HepG2 (cell line): ENCODE measurements around the gene COX4I1. TPM values are rescaled to one million over a fixed set of nuclear protein-coding genes. Genes with fewer than 3 reads are reported as not detected.

Experiments
- ATAC-seq: fragments of 200-7000 bp; cut with Tn5 transposase; 3 replicates; pipeline ENCODE4 v1.9.1; 2020; ENCODE audit warnings: mild to moderate bottlenecking, moderate library complexity
- BruUV-seq: library from RNA; stranded (reverse); fragments of 400-500 nt; replicated peaks from 2 replicates; lab custom pipeline; 2021; lab: Mats Ljungman, UMichigan
- CTCF ChIA-PET: fragments of 300-600 bp; formaldehyde crosslinking; extraction: SDS; loops from one replicate; lab custom pipeline; 2021; ENCODE audit warnings: low total read pairs, inconsistent platforms, low intra/inter-chr PET ratio; lab: Yijun Ruan, JAX
- POLR2A ChIA-PET: fragments of 350-600 bp; sonication (Branson Sonifier 250); formaldehyde crosslinking; loops from one replicate; lab custom pipeline; 2020; ENCODE audit warnings: antibody characterized with exemption, inconsistent platforms; lab: Yijun Ruan, JAX
- DNase-seq: peaks from one replicate; pipeline ENCODE4 v3.0.0-alpha.2; 2015; ENCODE audit warnings: low spot score
- FAIRE-seq: peaks from 3 replicates; lab custom pipeline; 2011; peaks lifted over from hg19 to GRCh38; lab: Jason Lieb, UNC
- H2AFZ ChIP-seq: one replicate; pipeline ENCODE4 v1.6.1; 2011; ENCODE audit warnings: low read length, inconsistent platforms
- H3K27ac ChIP-seq: fragments of 300-600 bp; 3 replicates; pipeline ENCODE4 v1.8.0; 2011; ENCODE audit warnings: mixed run types, mild to moderate bottlenecking, mixed read lengths, low read length, inconsistent platforms; ENCODE audit not compliant: insufficient read depth; ENCODE audit errors: extremely low read length
- H3K27me3 ChIP-seq, 2 experiments: fragments of 200-600 bp in 1 of 2; 2 replicates in 1 of 2; 3 replicates in 1 of 2; pipeline versions ENCODE4 v1.6.0 to v1.8.0; 2011; ENCODE audit warnings: low read length in 2 of 2, mild to moderate bottlenecking in 2 of 2, moderate library complexity in 2 of 2, inconsistent platforms in 1 of 2; ENCODE audit not compliant: insufficient read depth in 2 of 2, control insufficient read depth in 1 of 2
- H3K36me3 ChIP-seq, 2 experiments: fragments of 200-600 bp in 1 of 2; replicated peaks in 1 of 2; 2 replicates in 1 of 2; 3 replicates in 1 of 2; pipeline versions ENCODE4 v1.5.1 to v1.8.0; 2011; ENCODE audit warnings: low read length in 2 of 2, inconsistent platforms in 1 of 2; ENCODE audit not compliant: insufficient read depth in 2 of 2, control insufficient read depth in 1 of 2
- H3K4me1 ChIP-seq: 2 replicates; pipeline ENCODE4 v1.5.1; 2012; ENCODE audit warnings: low read length, inconsistent platforms; ENCODE audit not compliant: insufficient read depth
- H3K4me2 ChIP-seq: 2 replicates; pipeline ENCODE4 v1.6.0; 2011; ENCODE audit warnings: low read depth, low read length, inconsistent platforms
- H3K4me3 ChIP-seq, 3 experiments: fragments of 200-600 bp in 1 of 3; sonication (generic), shearing (Covaris generic) in 1 of 3; replicated peaks in 1 of 3; 2 replicates each; pipeline ENCODE4 v1.5.1; 2011 to 2016; ENCODE audit warnings: low read length in 3 of 3, inconsistent platforms in 2 of 3, low read depth in 2 of 3, mild to moderate bottlenecking in 2 of 3, control low read depth in 1 of 3, mixed read lengths in 1 of 3; ENCODE audit not compliant: insufficient read depth in 1 of 3
- H3K79me2 ChIP-seq: one replicate; pipeline ENCODE4 v1.6.1; 2011; ENCODE audit warnings: low read length, inconsistent platforms; ENCODE audit not compliant: insufficient read depth
- H3K9ac ChIP-seq: 2 replicates; pipeline ENCODE4 v1.6.0; 2011; ENCODE audit warnings: mild to moderate bottlenecking, low read depth, low read length, inconsistent platforms; ENCODE audit not compliant: insufficient read depth
- H3K9me3 ChIP-seq: 2 replicates; pipeline ENCODE4 v1.5.1; 2012; ENCODE audit warnings: mild to moderate bottlenecking, low read length
- H4K20me1 ChIP-seq: 2 replicates; pipeline ENCODE4 v1.6.0; 2011; ENCODE audit warnings: inconsistent platforms, mild to moderate bottlenecking, low read length, moderate library complexity; ENCODE audit not compliant: insufficient read depth
- ELF1 ChIP-seq: sonication (generic); formaldehyde crosslinking; IDR thresholded peaks from 2 replicates; pipeline ENCODE4 v1.4.0; 2020; ENCODE audit warnings: missing genetic modification reagents
- GMEB2 ChIP-seq: IDR thresholded peaks from 2 replicates; pipeline ENCODE4 v1.6.1; 2016; ENCODE audit warnings: missing biosample characterization, missing genetic modification reagents, low read depth
- IRF1 ChIP-seq: sonication (generic); formaldehyde crosslinking; IDR thresholded peaks from 2 replicates; pipeline ENCODE4 v1.4.0; 2020; ENCODE audit warnings: low read depth, mild to moderate bottlenecking, missing genetic modification reagents
- RARA ChIP-seq: IDR thresholded peaks from 2 replicates; pipeline ENCODE4 v1.6.1; 2016; ENCODE audit warnings: missing genetic modification reagents, missing compliant biosample characterization
- TBX3 ChIP-seq: fragments of 450-650 bp; IDR thresholded peaks from 2 replicates; pipeline ENCODE4 v1.6.1; 2017; ENCODE audit warnings: antibody characterized with exemption, mild to moderate bottlenecking, inconsistent platforms, borderline replicate concordance
- U2AF2 ChIP-seq: fragments of 200-400 bp; formaldehyde crosslinking; IDR thresholded peaks from 2 replicates; pipeline ENCODE4 v1.6.1; 2017; ENCODE audit warnings: low read depth, mild to moderate bottlenecking, low read length
- ZKSCAN1 ChIP-seq: fragments of 150-350 bp; IDR thresholded peaks from 2 replicates; pipeline ENCODE4 v1.6.1; 2014; ENCODE audit warnings: low read length
- ZNF10 ChIP-seq: sonication (generic); formaldehyde crosslinking; IDR thresholded peaks from 2 replicates; pipeline ENCODE4 v1.4.0; 2020; ENCODE audit warnings: mild to moderate bottlenecking, low read depth, missing genetic modification reagents, borderline replicate concordance
- ZNF367 ChIP-seq: sonication (generic); formaldehyde crosslinking; IDR thresholded peaks from 2 replicates; pipeline ENCODE4 v1.4.0; 2020; ENCODE audit warnings: missing genetic modification reagents, borderline replicate concordance
- ZNF547 ChIP-seq: sonication (generic); formaldehyde crosslinking; IDR thresholded peaks from 2 replicates; pipeline ENCODE4 v1.5.1; 2020; ENCODE audit warnings: mild to moderate bottlenecking, missing genetic modification reagents
- ZNF567 ChIP-seq: sonication (generic); formaldehyde crosslinking; IDR thresholded peaks from 2 replicates; pipeline ENCODE4 v1.8.1; 2023; ENCODE audit warnings: mild to moderate bottlenecking, missing genetic modification reagents, borderline replicate concordance
- ZNF607 ChIP-seq: sonication (generic); formaldehyde crosslinking; IDR thresholded peaks from 2 replicates; pipeline ENCODE4 v1.5.1; 2020; ENCODE audit warnings: missing genetic modification reagents, mild to moderate bottlenecking, borderline replicate concordance
- ZNF724P ChIP-seq: sonication (generic); formaldehyde crosslinking; IDR thresholded peaks from 2 replicates; pipeline ENCODE4 v1.8.0; 2022; ENCODE audit warnings: missing genetic modification reagents, borderline replicate concordance
- ZNF782 ChIP-seq: sonication (generic); formaldehyde crosslinking; IDR thresholded peaks from 2 replicates; pipeline ENCODE4 v1.4.0; 2020; ENCODE audit warnings: missing genetic modification reagents, mild to moderate bottlenecking, borderline replicate concordance
- ZSCAN9 ChIP-seq: IDR thresholded peaks from 2 replicates; pipeline ENCODE4 v1.6.1; 2016; ENCODE audit warnings: borderline replicate concordance
- WGBS: methylation state at CpG from one replicate; pipeline ENCODE4 v1.1.6; 2017; ENCODE audit warnings: low lambda C conversion rate; 5-methylcytosine and 5-hydroxymethylcytosine counted together
- in situ Hi-C: cut with HindIII; loops from 2 replicates; pipeline ENCODE4 v1.10.0; 2017; ENCODE audit warnings: low pct_unique_long_range_greater_than_20kb; ENCODE audit not compliant: extremely low pct_ligation_motif_present
- intact Hi-C: fragments of 100-400 bp; cut with micrococcal nuclease; formaldehyde crosslinking; loops from one replicate; pipeline ENCODE4 v1.10.0; 2022; ENCODE audit not compliant: unreplicated experiment
- polyA plus RNA-seq, 8 experiments: library from polyadenylated mRNA; depleted of rRNA in 3 of 8; stranded (reverse) in 7 of 8; unstranded in 1 of 8; fragments of >200 nt; fragmentation: Illumina TruSeq in 4 of 8; extraction: Trizol in 4 of 8; gene quantifications; 2 replicates each; pipeline versions ENCODE4 v1.2.1 to v1.2.3, GENCODE V29; 2011 to 2016; ENCODE audit warnings: low read depth in 4 of 8, missing spikeins in 1 of 8, mixed read lengths in 1 of 8; ENCODE audit not compliant: insufficient read depth in 1 of 8
- total RNA-seq, 5 experiments: library from RNA; depleted of rRNA; stranded (reverse); fragments of >200 nt; fragmentation: Illumina TruSeq; extraction: Trizol; gene quantifications; 2 replicates each; pipeline ENCODE4 v1.2.3, GENCODE V29; 2016; ENCODE audit warnings: low read depth in 1 of 5
- TF ChIP-seq, protein P1 (sequence below): sonication (generic); formaldehyde crosslinking; IDR thresholded peaks from 2 replicates; pipeline ENCODE4 v1.4.0; 2020; ENCODE audit warnings: missing genetic modification reagents
- TF ChIP-seq, protein P2 (sequence below): sonication (generic); formaldehyde crosslinking; IDR thresholded peaks from 2 replicates; pipeline ENCODE4 v1.4.0; 2020; ENCODE audit warnings: missing genetic modification reagents

The COX4I1 gene
- total and polyA plus RNA-seq, 2 of the 13 experiments (the other 11 are each of a cell fraction or from before 2014, with no cell fraction given), result 658 to 902 TPM

DNA sequence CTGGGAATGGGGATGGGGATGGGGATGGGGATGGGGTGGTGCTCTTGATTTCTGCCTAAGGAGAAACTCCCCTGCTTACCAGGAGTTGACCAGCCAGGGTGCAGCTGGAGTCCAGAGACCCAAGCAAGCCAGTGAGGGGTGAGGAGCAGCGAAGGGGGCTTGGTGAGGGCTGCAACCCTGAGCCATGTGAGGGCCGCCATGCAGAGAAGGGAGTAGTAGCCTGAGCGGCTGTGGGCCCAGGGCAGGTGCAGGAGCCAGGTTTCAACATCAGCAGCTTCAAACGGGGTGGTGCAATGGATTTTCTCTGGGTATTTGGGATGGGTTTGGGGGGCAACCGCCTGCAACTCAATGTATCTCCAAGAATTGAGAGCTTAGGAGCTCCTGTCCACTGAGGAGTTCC lies 35.2 kb downstream of the COX4I1 start (continued):
- TF ChIP-seq, protein P1, sequence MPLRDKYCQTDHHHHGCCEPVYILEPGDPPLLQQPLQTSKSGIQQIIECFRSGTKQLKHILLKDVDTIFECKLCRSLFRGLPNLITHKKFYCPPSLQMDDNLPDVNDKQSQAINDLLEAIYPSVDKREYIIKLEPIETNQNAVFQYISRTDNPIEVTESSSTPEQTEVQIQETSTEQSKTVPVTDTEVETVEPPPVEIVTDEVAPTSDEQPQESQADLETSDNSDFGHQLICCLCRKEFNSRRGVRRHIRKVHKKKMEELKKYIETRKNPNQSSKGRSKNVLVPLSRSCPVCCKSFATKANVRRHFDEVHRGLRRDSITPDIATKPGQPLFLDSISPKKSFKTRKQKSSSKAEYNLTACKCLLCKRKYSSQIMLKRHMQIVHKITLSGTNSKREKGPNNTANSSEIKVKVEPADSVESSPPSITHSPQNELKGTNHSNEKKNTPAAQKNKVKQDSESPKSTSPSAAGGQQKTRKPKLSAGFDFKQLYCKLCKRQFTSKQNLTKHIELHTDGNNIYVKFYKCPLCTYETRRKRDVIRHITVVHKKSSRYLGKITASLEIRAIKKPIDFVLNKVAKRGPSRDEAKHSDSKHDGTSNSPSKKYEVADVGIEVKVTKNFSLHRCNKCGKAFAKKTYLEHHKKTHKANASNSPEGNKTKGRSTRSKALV, result no peak
- TF ChIP-seq ZNF724P (CRISPR knock-in tag) (no peak), ELF1 (CRISPR knock-in tag) (no peak)

GRCh38 chr16:85835227-85835751 lies 35.8 kb downstream of the COX4I1 start:
- intact Hi-C loops, result no loop called here
- ChIA-PET CTCF (no interaction called here), POLR2A (no interaction called here)
- BruUV-seq, result no TSS peak
- no peak overlapping the region for H3K9ac ChIP-seq
- H3K79me2 ChIP-seq, result no peaks in the 10 kb centered on the region
- no peak for DNase-seq
- H3K9me3 ChIP-seq, result no peaks in the 10 kb centered on the region
- no peaks in the 10 kb centered on the region for H3K4me1 ChIP-seq
- no peaks in the 10 kb centered on the region for H3K36me3 ChIP-seq
- H3K4me2 ChIP-seq, result no peak overlapping the region
- in situ Hi-C loops, result no loop called here
- no peaks in the 10 kb centered on the region for H4K20me1 ChIP-seq
- H3K27me3 ChIP-seq, result peaks cover 14 to 56% of the 10 kb centered on the region in 2 experiments; a peak in 4 of 5 replicates
- no peak overlapping the region for H3K4me3 ChIP-seq
- no peak overlapping the region for H2AFZ ChIP-seq
- 38% methylated on average over 7 of the region's 21 CpGs for WGBS
- no peak for FAIRE-seq
- H3K27ac ChIP-seq, result no peak overlapping the region
- ATAC-seq, result peak; percentile 19
- TF ChIP-seq GMEB2 (CRISPR knock-in tag), result no peak
- TF ChIP-seq ZNF10 (CRISPR knock-in tag), result no peak
- no peak for TF ChIP-seq TBX3
- TF ChIP-seq ZNF547 (CRISPR knock-in tag), result no peak
- TF ChIP-seq ZNF607 (CRISPR knock-in tag), result no peak
- TF ChIP-seq ZSCAN9 (CRISPR knock-in tag), result no peak
- no peak for TF ChIP-seq ZKSCAN1
- TF ChIP-seq U2AF2, result no peak
- no peak for TF ChIP-seq RARA (CRISPR knock-in tag)
- TF ChIP-seq ZNF367 (CRISPR knock-in tag), result no peak
- TF ChIP-seq, protein P2, sequence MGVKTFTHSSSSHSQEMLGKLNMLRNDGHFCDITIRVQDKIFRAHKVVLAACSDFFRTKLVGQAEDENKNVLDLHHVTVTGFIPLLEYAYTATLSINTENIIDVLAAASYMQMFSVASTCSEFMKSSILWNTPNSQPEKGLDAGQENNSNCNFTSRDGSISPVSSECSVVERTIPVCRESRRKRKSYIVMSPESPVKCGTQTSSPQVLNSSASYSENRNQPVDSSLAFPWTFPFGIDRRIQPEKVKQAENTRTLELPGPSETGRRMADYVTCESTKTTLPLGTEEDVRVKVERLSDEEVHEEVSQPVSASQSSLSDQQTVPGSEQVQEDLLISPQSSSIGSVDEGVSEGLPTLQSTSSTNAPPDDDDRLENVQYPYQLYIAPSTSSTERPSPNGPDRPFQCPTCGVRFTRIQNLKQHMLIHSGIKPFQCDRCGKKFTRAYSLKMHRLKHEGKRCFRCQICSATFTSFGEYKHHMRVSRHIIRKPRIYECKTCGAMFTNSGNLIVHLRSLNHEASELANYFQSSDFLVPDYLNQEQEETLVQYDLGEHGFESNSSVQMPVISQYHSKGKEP, result no peak
- TF ChIP-seq IRF1 (CRISPR knock-in tag), result no peak
- TF ChIP-seq ZNF567 (CRISPR knock-in tag), result no peak
- no peak for TF ChIP-seq ZNF782 (CRISPR knock-in tag)
